Left renal pelvis (tissue), 4 donors: ENCODE measurements around the gene PRDM15. TPM values are rescaled to one million over a fixed set of nuclear protein-coding genes. Genes with fewer than 3 reads are reported as not detected.

Source experiments
- DNase-seq, 4 donors: peaks; one replicate each; pipeline ENCODE4 v3.0.0-alpha.2; 2013; ENCODE audit warnings: low read depth in 4 of 4, low spot score in 3 of 4
- polyA plus RNA-seq, 4 donors: library from polyadenylated mRNA; unstranded; fragments of 120-200 nt; gene quantifications; one replicate each; pipeline ENCODE4 v1.2.1, GENCODE V29; 2013; ENCODE audit not compliant: insufficient read length in 4 of 4

The PRDM15 gene
- polyA plus RNA-seq, 4 donors = 5.7 to 8.0 (median 6.2) TPM

DNA sequence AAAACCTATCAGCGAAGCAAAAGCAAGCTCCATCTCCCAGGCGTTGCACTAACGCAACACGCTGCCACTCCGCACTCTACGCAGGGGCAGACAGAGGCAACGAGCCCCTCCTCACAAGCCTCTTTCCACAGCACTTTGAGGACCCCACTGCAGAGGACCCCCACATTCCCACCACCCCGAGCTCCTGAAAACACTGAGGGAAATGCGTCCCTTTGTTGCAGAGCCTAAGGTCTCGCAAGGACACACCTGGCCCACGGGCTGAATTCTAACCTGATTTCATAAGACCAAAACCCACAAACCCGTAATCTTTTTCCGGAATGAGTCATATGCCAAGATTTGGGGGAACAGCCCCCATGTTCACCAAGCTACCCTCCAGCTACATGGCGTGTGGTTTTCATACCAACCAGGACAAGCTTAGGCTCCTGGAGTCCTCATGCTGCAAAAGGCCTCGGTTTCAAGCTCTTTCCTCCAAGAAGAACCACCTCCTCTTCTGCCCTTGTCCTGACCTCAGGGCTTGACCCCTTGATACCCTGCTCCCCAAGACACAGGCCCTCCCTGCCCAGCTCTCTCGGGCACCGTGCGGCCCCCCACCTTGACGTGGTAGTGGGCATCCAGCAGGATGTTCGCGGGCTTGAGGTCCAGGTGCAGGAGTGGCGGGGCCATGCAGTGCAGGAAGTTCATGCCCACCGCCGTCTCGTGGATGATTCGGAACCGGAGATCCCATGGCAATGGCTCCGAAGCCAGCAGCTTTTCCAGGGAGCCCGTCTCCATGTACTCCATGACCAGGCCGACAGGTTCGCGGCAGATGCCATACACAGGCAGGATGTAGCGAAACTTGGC, 123.0 kb downstream of the PRDM15 start:
- DNase-seq = no peak

- DNase-seq = no peak
Observed at GRCh38 chr21:41755258-41755933, 123.7 kb downstream of the PRDM15 start.

- no peak for DNase-seq
Observed at GRCh38 chr21:41754479-41754891, 124.7 kb downstream of the PRDM15 start.

GRCh38 chr21:41753006-41753898, 125.9 kb downstream of the PRDM15 start:
- DNase-seq = no peak

GRCh38 chr21:41752231-41752681, 126.9 kb downstream of the PRDM15 start:
- no peak for DNase-seq

DNA sequence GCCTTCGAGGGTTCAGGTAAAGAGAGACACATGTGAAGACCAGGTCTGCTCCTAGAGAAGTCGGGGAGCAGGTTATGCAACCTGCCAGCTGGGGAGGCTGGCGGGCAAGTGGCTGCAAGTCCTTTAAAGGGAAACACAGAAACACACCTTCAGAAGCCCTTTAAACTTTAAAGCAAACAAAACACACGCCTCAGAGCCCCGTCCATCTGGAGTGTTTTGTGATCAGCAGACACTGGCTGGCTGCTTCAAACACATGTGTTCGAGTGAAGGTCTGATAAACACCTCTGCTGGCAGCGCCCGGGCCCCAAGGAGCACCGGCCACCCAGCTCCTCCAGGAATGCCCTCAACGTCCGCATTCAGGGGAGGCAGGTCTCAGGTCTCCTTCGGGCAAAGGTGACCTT, 127.5 kb downstream of the PRDM15 start:
- DNase-seq = no peak

GRCh38 chr21:41750532-41751151, 128.5 kb downstream of the PRDM15 start:
- no peak for DNase-seq

GRCh38 chr21:41750051-41750450, 129.1 kb downstream of the PRDM15 start:
- no peak for DNase-seq

DNA sequence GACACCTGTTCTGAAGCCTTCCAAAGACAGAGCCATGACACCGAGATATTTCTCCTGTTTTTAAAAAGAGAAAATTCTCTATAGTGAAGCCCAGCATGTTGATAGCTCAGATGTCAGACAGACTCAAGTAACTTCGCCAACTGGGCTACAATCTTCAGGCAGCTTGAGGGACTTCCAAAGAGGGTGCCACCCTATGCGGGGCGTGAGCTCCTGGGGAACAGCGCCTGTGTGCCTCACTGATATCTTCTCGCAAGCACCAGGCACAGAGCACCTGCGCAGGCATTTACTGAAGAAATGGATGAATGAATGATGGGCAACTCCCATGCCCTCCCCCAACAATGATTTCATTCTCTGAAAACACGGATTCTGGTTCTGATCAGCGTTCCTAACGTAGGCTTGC, 129.9 kb downstream of the PRDM15 start:
- DNase-seq = no peak

Other genes with a start within 250 kb of the PRDM15 start
- 10 to 100 TPM in 3 of 4 donors, 1 to 10 TPM in 1; 1.1 to 19.3 (median 16.1) TPM for gene RIPK4, start 112.3 kb downstream of the PRDM15 start, polyA plus RNA-seq
- 10 to 100 TPM; 12.8 to 17.6 (median 16.4) TPM for gene C2CD2, start 74.7 kb upstream of the PRDM15 start, polyA plus RNA-seq
- 10 to 100 TPM in 3 of 4 donors, 1 to 10 TPM in 1; 9.7 to 12.0 (median 11.6) TPM for gene ZBTB21, start 131.0 kb upstream of the PRDM15 start, polyA plus RNA-seq
- gene UMODL1, start 192.0 kb upstream of the PRDM15 start, polyA plus RNA-seq = under 1 TPM in 3 of 4 donors, not detected in 1; 0.06 to 0.09 (median 0.08) TPM